Osteocyte (in vitro differentiated cells): ENCODE measurements around the gene RAB17. TPM values are rescaled to one million over a fixed set of nuclear protein-coding genes. Genes with fewer than 3 reads are reported as not detected.
A peak's percentile ranks its signal among the peaks of the same experiment; 100 is the strongest.
"Not testable (repeated sequence)": the region's sequence is repeated elsewhere in the genome, so short reads cannot be mapped to it uniquely, and the experiment has no call there.

Source experiments
- DNase-seq: peaks from one replicate; pipeline ENCODE4 v3.0.0; 2021; ENCODE audit warnings: mixed read lengths; ENCODE audit not compliant: unreplicated experiment; ENCODE audit errors: extremely low spot score
- H3K27ac Mint-ChIP-seq: one replicate; pipeline ENCODE4 v1.8.0; 2021; ENCODE audit warnings: mild to moderate bottlenecking, mixed read lengths; ENCODE audit not compliant: unreplicated experiment
- H3K27me3 Mint-ChIP-seq: one replicate; pipeline ENCODE4 v1.8.0; 2021; ENCODE audit warnings: mixed read lengths; ENCODE audit not compliant: unreplicated experiment
- H3K36me3 Mint-ChIP-seq: one replicate; pipeline ENCODE4 v1.8.0; 2021; ENCODE audit warnings: mixed read lengths; ENCODE audit not compliant: unreplicated experiment
- H3K4me1 Mint-ChIP-seq: one replicate; pipeline ENCODE4 v1.8.0; 2021; ENCODE audit warnings: mixed read lengths; ENCODE audit not compliant: unreplicated experiment
- H3K4me3 Mint-ChIP-seq: one replicate; pipeline ENCODE4 v1.8.0; 2021; ENCODE audit warnings: mild to moderate bottlenecking, moderate library complexity, mixed read lengths; ENCODE audit not compliant: unreplicated experiment
- H3K9me3 Mint-ChIP-seq: one replicate; pipeline ENCODE4 v1.8.0; 2021; ENCODE audit warnings: mixed read lengths; ENCODE audit not compliant: unreplicated experiment
- CTCF ChIP-seq: fragments of 200-600 bp; sonication (generic); IDR thresholded peaks from 2 replicates; pipeline ENCODE4 v1.5.0; 2021; ENCODE audit warnings: antibody characterized with exemption, mild to moderate bottlenecking, moderate library complexity
- total RNA-seq: library from RNA; stranded (reverse); gene quantifications from 2 replicates; pipeline ENCODE4 v1.2.1, GENCODE V29; 2021

RAB17 gene
- total RNA-seq, 1 donor from 2014 or later = 5.2 TPM

- H3K36me3 Mint-ChIP-seq = no peaks in the 10 kb centered on the region
- TF ChIP-seq CTCF = no peak
- H3K9me3 Mint-ChIP-seq = no peaks in the 10 kb centered on the region
- no peak overlapping the region for H3K27ac Mint-ChIP-seq
- H3K4me3 Mint-ChIP-seq = no peak overlapping the region
- H3K27me3 Mint-ChIP-seq = no peaks in the 10 kb centered on the region
- no peak for DNase-seq
- peaks cover 32% of the 10 kb centered on the region for H3K4me1 Mint-ChIP-seq
These were observed 23.1 kb upstream of the RAB17 start for GRCh38 chr2:237613679-237614078.

DNA sequence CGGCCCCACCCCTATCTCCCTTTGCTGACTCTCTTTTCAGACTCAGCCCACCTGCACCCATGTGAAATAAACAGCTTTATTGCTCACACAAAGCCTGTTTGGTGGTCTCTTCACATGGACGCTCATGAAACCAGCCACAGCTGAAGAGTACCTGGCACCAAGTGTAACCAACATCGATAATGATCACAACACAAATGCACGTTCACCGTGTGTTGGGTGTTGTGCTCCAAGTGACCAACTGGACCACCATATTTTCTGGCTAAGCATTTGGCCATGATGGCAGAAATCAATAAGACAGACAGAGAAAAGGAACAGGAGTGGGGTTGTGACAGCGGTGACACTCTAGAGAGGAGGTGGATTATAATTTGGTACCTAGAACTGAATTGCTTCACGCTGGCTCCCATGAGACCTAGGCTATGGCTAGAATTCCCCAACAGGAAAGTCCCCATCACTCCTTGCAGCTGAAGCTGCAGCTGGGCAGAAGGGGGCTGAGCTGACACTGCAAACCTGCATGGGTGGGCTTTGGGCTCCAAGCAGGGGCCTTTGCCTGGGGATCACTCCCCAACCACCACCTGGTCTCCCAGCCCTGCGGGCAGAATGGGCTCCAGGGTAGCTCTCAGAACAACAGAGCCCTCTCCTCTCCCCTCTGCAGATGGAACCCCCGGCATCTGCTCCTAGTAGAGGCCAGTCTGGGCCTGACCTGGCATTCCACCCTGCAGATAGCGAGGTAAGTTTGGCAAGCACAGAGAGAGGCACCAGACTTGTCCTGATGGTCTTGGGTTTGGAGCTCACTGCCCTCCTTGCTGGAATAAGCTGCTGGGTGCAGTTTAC lies 22.2 kb upstream of the RAB17 start:
- Mint-ChIP-seq H3K9me3 (no peaks in the 10 kb centered on the region), H3K27me3 (no peaks in the 10 kb centered on the region), H3K27ac (no peak overlapping the region), H3K4me1 (peaks cover 24% of the 10 kb centered on the region), H3K36me3 (no peaks in the 10 kb centered on the region), H3K4me3 (no peak overlapping the region)
- DNase-seq = no peak
- TF ChIP-seq CTCF = no peak

DNA sequence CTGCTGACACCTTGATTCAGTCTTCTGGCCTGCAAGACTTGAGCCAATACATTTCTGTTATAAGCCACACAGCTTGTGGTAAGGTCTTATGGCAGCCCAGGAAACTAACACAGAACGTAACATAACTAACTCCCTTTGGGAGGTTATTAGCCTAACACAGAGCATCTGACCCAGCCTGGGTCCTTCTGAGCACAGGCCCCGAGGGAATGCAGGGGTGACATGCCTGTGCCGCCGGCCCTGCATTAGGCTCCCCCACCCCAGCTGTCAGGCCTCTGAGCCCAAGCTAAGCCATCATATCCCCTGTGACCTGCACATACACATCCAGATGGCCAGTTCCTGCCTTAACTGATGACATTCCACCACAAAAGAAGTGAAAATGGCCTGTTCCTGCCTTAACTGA lies 16.0 kb upstream of the RAB17 start:
- H3K4me1 Mint-ChIP-seq = peaks cover 16% of the 10 kb centered on the region
- DNase-seq, H3K36me3 Mint-ChIP-seq, H3K27ac Mint-ChIP-seq, H3K9me3 Mint-ChIP-seq, H3K27me3 Mint-ChIP-seq, H3K4me3 Mint-ChIP-seq: not testable (repeated sequence)

DNA sequence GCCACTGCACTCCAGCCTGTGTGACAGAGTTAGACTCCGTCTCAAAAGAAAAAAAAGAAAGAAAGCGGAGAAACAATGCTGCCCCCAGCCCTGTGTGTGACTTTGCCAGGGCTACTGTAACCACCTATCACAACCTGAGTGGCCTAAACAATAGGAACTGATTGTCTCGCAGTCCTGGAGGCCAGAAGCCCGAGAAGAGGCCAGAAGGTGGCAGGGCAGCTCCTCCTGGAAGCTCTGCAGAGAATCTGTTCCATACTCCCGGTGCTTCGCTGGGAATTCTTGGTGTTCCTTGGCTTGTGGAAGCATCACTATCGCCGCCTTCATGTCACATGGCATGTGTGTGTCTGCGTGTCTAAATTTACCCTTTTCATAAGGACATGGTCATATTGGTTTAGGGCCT lies 14.4 kb upstream of the RAB17 start:
- no peak overlapping the region for H3K4me3 Mint-ChIP-seq
- H3K36me3 Mint-ChIP-seq = no peaks in the 10 kb centered on the region
- H3K27me3 Mint-ChIP-seq = no peaks in the 10 kb centered on the region
- H3K4me1 Mint-ChIP-seq = peaks cover 29% of the 10 kb centered on the region
- H3K9me3 Mint-ChIP-seq = no peaks in the 10 kb centered on the region
- peak; percentile 34 for TF ChIP-seq CTCF
- DNase-seq = no peak
- no peak overlapping the region for H3K27ac Mint-ChIP-seq

GRCh38 chr2:237604391-237604790 lies 13.9 kb upstream of the RAB17 start:
- H3K27me3 Mint-ChIP-seq = no peaks in the 10 kb centered on the region
- H3K9me3 Mint-ChIP-seq = no peaks in the 10 kb centered on the region
- peaks cover 32% of the 10 kb centered on the region for H3K4me1 Mint-ChIP-seq
- DNase-seq = no peak
- H3K36me3 Mint-ChIP-seq = no peaks in the 10 kb centered on the region
- TF ChIP-seq CTCF = no peak
- H3K4me3 Mint-ChIP-seq = no peak overlapping the region
- H3K27ac Mint-ChIP-seq = peak overlapping the region; percentile 86
